K562 (cell line): ENCODE data around the gene TAS2R41. TPM values are rescaled to one million over a fixed set of nuclear protein-coding genes. Genes with fewer than 3 reads are reported as not detected.

Experiments
- ATAC-seq: fragments of 200-7000 bp; cut with Tn5 transposase; 3 replicates; pipeline ENCODE4 v1.9.1; 2020; ENCODE audit warnings: moderate library complexity
- BruUV-seq: library from RNA; stranded (reverse); fragments of 400-500 nt; replicated peaks from 2 replicates; lab custom pipeline; 2021; lab: Mats Ljungman, UMichigan
- CTCF ChIA-PET: fragments of 300-600 bp; formaldehyde crosslinking; extraction: SDS; loops from one replicate; lab custom pipeline; 2021; ENCODE audit warnings: low intra/inter-chr PET ratio; lab: Yijun Ruan, JAX
- POLR2A ChIA-PET: fragments of 300-600, 350-650 bp; sonication (Branson Sonifier 250); formaldehyde crosslinking; extraction: SDS; loops from one replicate; lab custom pipeline; 2021; ENCODE audit warnings: antibody characterized with exemption, inconsistent platforms; lab: Yijun Ruan, JAX
- DNase-seq, 4 experiments: peaks; one replicate each; pipeline versions ENCODE4 v3.0.0 to v3.0.0-alpha.2; 2011 to 2018; ENCODE audit warnings: low spot score in 3 of 4, mixed read lengths in 3 of 4; ENCODE audit errors: extremely low read depth in 1 of 4
- FAIRE-seq: peaks from 2 replicates; lab custom pipeline; 2011; peaks lifted over from hg19 to GRCh38; lab: Jason Lieb, UNC
- H2AFZ ChIP-seq: 2 replicates; pipeline ENCODE4 v1.6.0; 2011; ENCODE audit warnings: low read depth, low read length, control low read depth, inconsistent platforms
- H3K27ac ChIP-seq: fragments of 200-600 bp; 3 replicates; pipeline ENCODE4 v1.8.0; 2011; ENCODE audit warnings: low read depth, mild to moderate bottlenecking, control low read depth, inconsistent platforms, low read length, moderate library complexity, mixed read lengths; ENCODE audit errors: extremely low read depth
- H3K27me3 ChIP-seq, 2 experiments: fragments of 300-600 bp in 1 of 2; 2 replicates in 1 of 2; 3 replicates in 1 of 2; pipeline versions ENCODE4 v1.6.0 to v1.8.0; 2011; ENCODE audit warnings: inconsistent platforms in 2 of 2, low read length in 2 of 2, mild to moderate bottlenecking in 1 of 2, mixed read lengths in 1 of 2, moderate library complexity in 1 of 2; ENCODE audit not compliant: control insufficient read depth in 2 of 2, insufficient read depth in 2 of 2
- H3K36me3 ChIP-seq: fragments of 300-600 bp; 3 replicates; pipeline ENCODE4 v1.8.0; 2011; ENCODE audit warnings: mild to moderate bottlenecking, low read length, inconsistent platforms; ENCODE audit not compliant: control insufficient read depth, insufficient read depth
- H3K4me1 ChIP-seq, 2 experiments: fragments of 200-600 bp in 1 of 2; replicated peaks in 1 of 2; 2 replicates in 1 of 2; 3 replicates in 1 of 2; pipeline versions ENCODE4 v1.5.1 to v1.8.0; 2011; ENCODE audit warnings: inconsistent platforms in 2 of 2, low read length in 2 of 2, mild to moderate bottlenecking in 1 of 2, mixed read lengths in 1 of 2, moderate library complexity in 1 of 2; ENCODE audit not compliant: control insufficient read depth in 2 of 2, insufficient read depth in 2 of 2
- H3K4me2 ChIP-seq: 2 replicates; pipeline ENCODE4 v1.6.1; 2011; ENCODE audit warnings: low read length, control low read depth, inconsistent platforms, mixed read lengths; ENCODE audit not compliant: insufficient read depth
- H3K4me3 ChIP-seq: fragments of 200-600 bp; sonication (generic), shearing (Covaris generic); 2 replicates; pipeline ENCODE4 v1.5.1; 2016; ENCODE audit warnings: control low read depth, inconsistent platforms
- H3K79me2 ChIP-seq: fragments of 200-600 bp; 3 replicates; pipeline ENCODE4 v1.8.0; 2011; ENCODE audit warnings: low read length, inconsistent platforms; ENCODE audit not compliant: control insufficient read depth, insufficient read depth
- H3K9ac ChIP-seq, 2 experiments: 2 replicates each; pipeline versions ENCODE4 v1.6.0 to v1.6.1; 2011; ENCODE audit warnings: low read depth in 2 of 2, low read length in 2 of 2, control low read depth in 1 of 2, inconsistent platforms in 1 of 2, mild to moderate bottlenecking in 1 of 2, mixed read lengths in 1 of 2; ENCODE audit not compliant: insufficient read depth in 1 of 2
- H3K9me1 ChIP-seq: one replicate; pipeline ENCODE4 v1.6.0; 2011; ENCODE audit warnings: inconsistent platforms, mild to moderate bottlenecking, low read length, moderate library complexity; ENCODE audit not compliant: control insufficient read depth, insufficient read depth
- H3K9me3 ChIP-seq: replicated peaks from 2 replicates; pipeline ENCODE4 v1.5.1; 2011; ENCODE audit warnings: low read depth, low read length, inconsistent platforms; ENCODE audit not compliant: control insufficient read depth, insufficient read depth
- H4K20me1 ChIP-seq: replicated peaks from 2 replicates; pipeline ENCODE4 v1.6.1; 2011; ENCODE audit warnings: low read length, inconsistent platforms, mixed read lengths; ENCODE audit not compliant: control insufficient read depth, insufficient read depth
- DPF2 ChIP-seq: fragments of 450-650 bp; IDR thresholded peaks from 2 replicates; pipeline ENCODE4 v1.6.1; 2016
- HMG20B ChIP-seq: fragments of 250-450 bp; sonication (Bioruptor Pico); IDR thresholded peaks from 2 replicates; pipeline ENCODE4 v1.5.0; 2021; ENCODE audit warnings: mild to moderate bottlenecking
- HNRNPUL1 ChIP-seq: fragments of 200-400 bp; formaldehyde crosslinking; IDR thresholded peaks from 2 replicates; pipeline ENCODE4 v1.6.1; 2017; ENCODE audit warnings: low read length
- MED1 ChIP-seq: sonication (generic); formaldehyde crosslinking; IDR thresholded peaks from 2 replicates; pipeline ENCODE4 v1.8.1; 2023; ENCODE audit warnings: missing genetic modification reagents, borderline replicate concordance
- MEF2A ChIP-seq: IDR thresholded peaks from 2 replicates; pipeline ENCODE4 v1.6.1; 2011; ENCODE audit warnings: low read depth, mild to moderate bottlenecking, low read length, moderate library complexity; ENCODE audit not compliant: control insufficient read depth
- NR2C2 ChIP-seq, 2 experiments: fragments of 200-800 bp in 1 of 2; sonication (Bioruptor generic) in 1 of 2; sonication (generic) in 1 of 2; formaldehyde crosslinking in 1 of 2; IDR thresholded peaks; 2 replicates each; pipeline versions ENCODE4 v1.6.1 to v1.8.0; 2016 to 2022; ENCODE audit warnings: mild to moderate bottlenecking in 1 of 2, missing compliant biosample characterization in 1 of 2, missing genetic modification characterization in 1 of 2, missing genetic modification reagents in 1 of 2
- RBM14 ChIP-seq: fragments of 200-400 bp; formaldehyde crosslinking; IDR thresholded peaks from 2 replicates; pipeline ENCODE4 v1.6.1; 2018; ENCODE audit warnings: low read depth, mild to moderate bottlenecking, low read length, moderate library complexity, borderline replicate concordance; ENCODE audit not compliant: insufficient read depth
- RHOXF2B ChIP-seq: fragments of 250-450 bp; sonication (Bioruptor Pico); conservative IDR thresholded peaks from 2 replicates; pipeline ENCODE4 v1.5.1; 2021
- TCF3 ChIP-seq: sonication (generic); formaldehyde crosslinking; IDR thresholded peaks from 2 replicates; pipeline ENCODE4 v1.4.0; 2020; ENCODE audit warnings: mild to moderate bottlenecking, missing genetic modification reagents
- ZNF3 ChIP-seq: fragments of 250-450 bp; sonication (Bioruptor Pico); IDR thresholded peaks from 2 replicates; pipeline ENCODE4 v1.5.0; 2021; ENCODE audit warnings: mild to moderate bottlenecking, moderate library complexity
- WGBS: fragments of 100-300 bp; shearing (Covaris generic); methylation state at CpG from one replicate; pipeline ENCODE4 v1.1.6; 2016; ENCODE audit warnings: low coverage, mixed read lengths; ENCODE audit not compliant: insufficient coverage; ENCODE audit errors: missing lambda C conversion rate; 5-methylcytosine and 5-hydroxymethylcytosine counted together
- in situ Hi-C: fragments of 300-500 bp; cut with MboI; formaldehyde crosslinking; loops from 4 replicates; pipeline ENCODE4 v1.15.0; 2018; ENCODE audit warnings: inconsistent platforms, mixed read lengths
- intact Hi-C: fragments of 100-400 bp; cut with micrococcal nuclease; formaldehyde crosslinking; loops from 2 replicates; pipeline ENCODE4 v1.14.2; 2022
- polyA plus RNA-seq, 8 experiments: library from polyadenylated mRNA; depleted of rRNA in 4 of 8; stranded (reverse) in 5 of 8; unstranded in 3 of 8; fragments of >200 nt; fragmentation: Nextera tagmentation in 2 of 8; fragmentation: Illumina TruSeq in 1 of 8; extraction: Ambion mirVana in 2 of 8; extraction: Trizol in 1 of 8; gene quantifications; 2 replicates each; pipeline versions ENCODE4 v1.2.1 to v1.2.3, GENCODE V29; 2011 to 2014; ENCODE audit warnings: inconsistent platforms in 1 of 8, missing spikeins in 1 of 8
- total RNA-seq, 7 experiments: library from RNA; depleted of rRNA in 6 of 7; stranded (reverse); fragments of >200 nt in 6 of 7; fragmentation: Illumina TruSeq in 2 of 7; extraction: Trizol in 2 of 7; gene quantifications; 2 replicates each; pipeline versions ENCODE4 v1.2.1 to v1.2.3, GENCODE V29; 2011 to 2021; ENCODE audit warnings: low replicate concordance in 1 of 7
- TF ChIP-seq, protein P1 (sequence below), 2 experiments: fragments of 200-800 bp in 1 of 2; sonication (Bioruptor generic) in 1 of 2; sonication (generic) in 1 of 2; formaldehyde crosslinking in 1 of 2; IDR thresholded peaks in 1 of 2; conservative IDR thresholded peaks in 1 of 2; 2 replicates each; pipeline versions ENCODE4 v1.5.0 to v1.6.1; 2016 to 2020; ENCODE audit warnings: missing compliant biosample characterization in 1 of 2, missing genetic modification characterization in 1 of 2, missing genetic modification reagents in 1 of 2
- TF ChIP-seq, protein P2 (sequence below): fragments of 450-650 bp; IDR thresholded peaks from one replicate; pipeline ENCODE4 v1.6.1; 2018; ENCODE audit warnings: mild to moderate bottlenecking, moderate library complexity; ENCODE audit not compliant: partially characterized antibody
- TF ChIP-seq, protein P3 (sequence below), 2 experiments: fragments of 450-650 bp in 1 of 2; IDR thresholded peaks; 2 replicates each; pipeline ENCODE4 v1.6.1; 2011 to 2017; ENCODE audit warnings: low read depth in 2 of 2, antibody characterized with exemption in 1 of 2, borderline replicate concordance in 1 of 2, low read length in 1 of 2, mild to moderate bottlenecking in 1 of 2, mixed read lengths in 1 of 2; ENCODE audit not compliant: control insufficient read depth in 1 of 2
- TF ChIP-seq, protein P4 (sequence below): fragments of 450-650 bp; IDR thresholded peaks from 2 replicates; pipeline ENCODE4 v1.6.1; 2016; ENCODE audit warnings: missing biosample characterization, missing genetic modification characterization

Gene TAS2R41
- total and polyA plus RNA-seq, 9 of the 15 experiments (the other 6 are each of a cell fraction or from before 2014, with no cell fraction given): not detected

DNA sequence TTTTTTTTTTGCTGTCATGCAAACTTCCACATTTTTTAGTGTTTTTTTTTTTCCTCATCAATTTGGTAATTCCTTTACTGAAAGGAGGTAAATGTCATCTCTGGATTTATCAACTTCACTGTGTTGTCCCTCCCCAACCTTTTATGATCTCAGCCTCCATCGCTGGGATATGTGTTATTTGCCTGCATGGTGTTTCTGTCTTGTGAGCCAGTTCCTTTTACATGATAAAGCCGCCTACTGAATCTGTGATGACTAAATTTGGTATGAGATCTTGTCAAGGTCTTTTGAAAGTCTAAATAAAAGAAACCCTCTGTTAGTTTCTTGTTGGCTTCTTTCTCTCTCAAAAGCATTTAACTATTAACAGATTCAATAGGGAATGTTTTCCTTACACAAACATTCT lies 39.3 kb downstream of the TAS2R41 start (continued):
- TF ChIP-seq, protein P1, sequence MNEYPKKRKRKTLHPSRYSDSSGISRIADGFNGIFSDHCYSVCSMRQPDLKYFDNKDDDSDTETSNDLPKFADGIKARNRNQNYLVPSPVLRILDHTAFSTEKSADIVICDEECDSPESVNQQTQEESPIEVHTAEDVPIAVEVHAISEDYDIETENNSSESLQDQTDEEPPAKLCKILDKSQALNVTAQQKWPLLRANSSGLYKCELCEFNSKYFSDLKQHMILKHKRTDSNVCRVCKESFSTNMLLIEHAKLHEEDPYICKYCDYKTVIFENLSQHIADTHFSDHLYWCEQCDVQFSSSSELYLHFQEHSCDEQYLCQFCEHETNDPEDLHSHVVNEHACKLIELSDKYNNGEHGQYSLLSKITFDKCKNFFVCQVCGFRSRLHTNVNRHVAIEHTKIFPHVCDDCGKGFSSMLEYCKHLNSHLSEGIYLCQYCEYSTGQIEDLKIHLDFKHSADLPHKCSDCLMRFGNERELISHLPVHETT (CRISPR knock-in tag; conservative IDR thresholded peaks at IDR 0.05 in 1 of 2, IDR thresholded peaks at IDR 0.05 in 1 of 2): no peak
- TF ChIP-seq MEF2A (no peak), RBM14 (no peak), NR2C2 (CRISPR knock-in tag; IDR thresholded peaks at IDR 0.05) (no peak), NR2C2 (tag; IDR thresholded peaks at IDR 0.05) (no peak), ZNF3 (CRISPR knock-in tag) (no peak)

DNA sequence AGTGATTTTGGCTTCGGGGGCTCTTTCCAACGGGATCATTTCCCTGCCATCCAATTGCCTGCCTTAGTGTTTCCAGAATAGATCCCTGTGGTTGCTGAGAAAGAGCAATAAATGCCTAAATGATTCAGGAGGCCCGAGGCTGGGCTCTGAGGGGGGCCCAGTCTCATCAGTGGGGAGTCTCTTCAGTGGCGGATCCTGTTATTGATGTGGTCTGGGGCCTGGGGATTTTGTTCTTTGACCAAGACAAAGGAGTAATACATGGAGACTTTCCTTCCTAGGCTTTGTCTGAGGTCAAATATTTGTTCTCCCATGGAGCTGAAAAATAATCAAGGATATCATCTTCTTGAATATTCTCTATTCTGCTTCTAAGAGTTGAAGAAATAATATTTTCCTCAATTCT lies 40.8 kb downstream of the TAS2R41 start:
- FAIRE-seq: no peak
- 4% methylated on average over 4 of the region's 4 CpGs for WGBS
- Histone ChIP-seq H3K79me2 (no peaks in the 10 kb centered on the region), H3K9ac (no peak overlapping the region), H3K9me3 (no peaks in the 10 kb centered on the region), H2AFZ (no peak overlapping the region), H4K20me1 (no peaks in the 10 kb centered on the region), H3K27me3 (peaks cover 27 to 34% of the 10 kb centered on the region in 2 experiments), H3K27ac (no peak overlapping the region), H3K9me1 (no peaks in the 10 kb centered on the region), H3K4me1 (no peaks in the 10 kb centered on the region), H3K4me2 (no peak overlapping the region), H3K4me3 (no peak overlapping the region), H3K36me3 (no peaks in the 10 kb centered on the region)
- POLR2A ChIA-PET: interaction anchor here (1.1 to 1.4 kb wide), 2 partner anchors 14 kb away, joined by 5 to 7 read pairs; no protein-coding TSS in a partner anchor
- no peak for DNase-seq
- in situ Hi-C loops: no loop called here
- BruUV-seq: no TSS peak
- no peak for ATAC-seq
- CTCF ChIA-PET: no interaction called here
- intact Hi-C loops: no loop called here
- TF ChIP-seq TCF3 (CRISPR knock-in tag): no peak
- TF ChIP-seq HMG20B (CRISPR knock-in tag): no peak
- TF ChIP-seq HNRNPUL1: no peak
- TF ChIP-seq, protein P2, sequence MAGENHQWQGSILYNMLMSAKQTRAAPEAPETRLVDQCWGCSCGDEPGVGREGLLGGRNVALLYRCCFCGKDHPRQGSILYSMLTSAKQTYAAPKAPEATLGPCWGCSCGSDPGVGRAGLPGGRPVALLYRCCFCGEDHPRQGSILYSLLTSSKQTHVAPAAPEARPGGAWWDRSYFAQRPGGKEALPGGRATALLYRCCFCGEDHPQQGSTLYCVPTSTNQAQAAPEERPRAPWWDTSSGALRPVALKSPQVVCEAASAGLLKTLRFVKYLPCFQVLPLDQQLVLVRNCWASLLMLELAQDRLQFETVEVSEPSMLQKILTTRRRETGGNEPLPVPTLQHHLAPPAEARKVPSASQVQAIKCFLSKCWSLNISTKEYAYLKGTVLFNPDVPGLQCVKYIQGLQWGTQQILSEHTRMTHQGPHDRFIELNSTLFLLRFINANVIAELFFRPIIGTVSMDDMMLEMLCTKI: no peak
- TF ChIP-seq MED1 (CRISPR knock-in tag): no peak
- TF ChIP-seq RHOXF2B (CRISPR knock-in tag): no peak
- TF ChIP-seq, protein P3, sequence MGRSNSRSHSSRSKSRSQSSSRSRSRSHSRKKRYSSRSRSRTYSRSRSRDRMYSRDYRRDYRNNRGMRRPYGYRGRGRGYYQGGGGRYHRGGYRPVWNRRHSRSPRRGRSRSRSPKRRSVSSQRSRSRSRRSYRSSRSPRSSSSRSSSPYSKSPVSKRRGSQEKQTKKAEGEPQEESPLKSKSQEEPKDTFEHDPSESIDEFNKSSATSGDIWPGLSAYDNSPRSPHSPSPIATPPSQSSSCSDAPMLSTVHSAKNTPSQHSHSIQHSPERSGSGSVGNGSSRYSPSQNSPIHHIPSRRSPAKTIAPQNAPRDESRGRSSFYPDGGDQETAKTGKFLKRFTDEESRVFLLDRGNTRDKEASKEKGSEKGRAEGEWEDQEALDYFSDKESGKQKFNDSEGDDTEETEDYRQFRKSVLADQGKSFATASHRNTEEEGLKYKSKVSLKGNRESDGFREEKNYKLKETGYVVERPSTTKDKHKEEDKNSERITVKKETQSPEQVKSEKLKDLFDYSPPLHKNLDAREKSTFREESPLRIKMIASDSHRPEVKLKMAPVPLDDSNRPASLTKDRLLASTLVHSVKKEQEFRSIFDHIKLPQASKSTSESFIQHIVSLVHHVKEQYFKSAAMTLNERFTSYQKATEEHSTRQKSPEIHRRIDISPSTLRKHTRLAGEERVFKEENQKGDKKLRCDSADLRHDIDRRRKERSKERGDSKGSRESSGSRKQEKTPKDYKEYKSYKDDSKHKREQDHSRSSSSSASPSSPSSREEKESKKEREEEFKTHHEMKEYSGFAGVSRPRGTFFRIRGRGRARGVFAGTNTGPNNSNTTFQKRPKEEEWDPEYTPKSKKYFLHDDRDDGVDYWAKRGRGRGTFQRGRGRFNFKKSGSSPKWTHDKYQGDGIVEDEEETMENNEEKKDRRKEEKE (IDR thresholded peaks at IDR 0.05; ENCODE audit: borderline replicate concordance in 1 of 2, control insufficient read depth in 1 of 2, low read depth in 2 of 2, low read length in 1 of 2): no peak
- TF ChIP-seq, protein P4, sequence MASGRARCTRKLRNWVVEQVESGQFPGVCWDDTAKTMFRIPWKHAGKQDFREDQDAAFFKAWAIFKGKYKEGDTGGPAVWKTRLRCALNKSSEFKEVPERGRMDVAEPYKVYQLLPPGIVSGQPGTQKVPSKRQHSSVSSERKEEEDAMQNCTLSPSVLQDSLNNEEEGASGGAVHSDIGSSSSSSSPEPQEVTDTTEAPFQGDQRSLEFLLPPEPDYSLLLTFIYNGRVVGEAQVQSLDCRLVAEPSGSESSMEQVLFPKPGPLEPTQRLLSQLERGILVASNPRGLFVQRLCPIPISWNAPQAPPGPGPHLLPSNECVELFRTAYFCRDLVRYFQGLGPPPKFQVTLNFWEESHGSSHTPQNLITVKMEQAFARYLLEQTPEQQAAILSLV (tag): no peak
- TF ChIP-seq DPF2: no peak
